LoVo (cell line): Measurements from ENCODE around the gene TEPSIN.
A peak's percentile ranks its signal among the peaks of the same experiment; 100 is the strongest.

Experiments used
- DNase-seq: peaks from one replicate; pipeline ENCODE4 v3.0.0-alpha.2; 2016; ENCODE audit warnings: low spot score

Gene TEPSIN

GRCh38 chr17:81221371-81221841, 17.4 kb downstream of the TEPSIN start:
- no peak for DNase-seq

- DNase-seq, result no peak
These were observed 19.2 kb downstream of the TEPSIN start for GRCh38 chr17:81219476-81220180.

- no peak for DNase-seq
These were observed 19.9 kb downstream of the TEPSIN start for GRCh38 chr17:81218991-81219390.

- DNase-seq, result no peak
These were observed 20.4 kb downstream of the TEPSIN start for GRCh38 chr17:81218459-81218858.

- DNase-seq, result no peak
These were observed 21.4 kb downstream of the TEPSIN start for GRCh38 chr17:81217491-81217890.

GRCh38 chr17:81213978-81214377, 24.9 kb downstream of the TEPSIN start:
- DNase-seq, result no peak

GRCh38 chr17:81212365-81212764, 26.5 kb downstream of the TEPSIN start:
- no peak for DNase-seq

- DNase-seq, result no peak
These were observed 28.0 kb downstream of the TEPSIN start for GRCh38 chr17:81210868-81211267.

GRCh38 chr17:81210466-81210865, 28.4 kb downstream of the TEPSIN start:
- no peak for DNase-seq

- no peak for DNase-seq
These were observed 29.7 kb downstream of the TEPSIN start for GRCh38 chr17:81209141-81209540.

- DNase-seq, result no peak
These were observed 30.2 kb downstream of the TEPSIN start for GRCh38 chr17:81208651-81209050.

GRCh38 chr17:81207610-81208581, 31.0 kb downstream of the TEPSIN start:
- no peak for DNase-seq

- no peak for DNase-seq
These were observed 32.2 kb downstream of the TEPSIN start for GRCh38 chr17:81206657-81207056.

- DNase-seq, result no peak
These were observed 32.7 kb downstream of the TEPSIN start for GRCh38 chr17:81206166-81206565.

GRCh38 chr17:81204578-81204977, 34.3 kb downstream of the TEPSIN start:
- no peak for DNase-seq

GRCh38 chr17:81203136-81203535, 35.7 kb downstream of the TEPSIN start:
- DNase-seq, result no peak

- no peak for DNase-seq
These were observed 36.5 kb downstream of the TEPSIN start for GRCh38 chr17:81202318-81202717.

- peak; percentile 32 for DNase-seq
These were observed 37.9 kb downstream of the TEPSIN start for GRCh38 chr17:81200695-81201580.

- no peak for DNase-seq
These were observed 38.7 kb downstream of the TEPSIN start for GRCh38 chr17:81200201-81200600.

GRCh38 chr17:81199482-81199830, 39.4 kb downstream of the TEPSIN start:
- DNase-seq, result no peak

- DNase-seq, result no peak
These were observed 39.9 kb downstream of the TEPSIN start for GRCh38 chr17:81198826-81199481.
